Psoas muscle (tissue), 8 donors: Measurements from ENCODE around the gene RGS1. TPM values are rescaled to one million over a fixed set of nuclear protein-coding genes. Genes with fewer than 3 reads are reported as not detected.

Experiments
- ATAC-seq, 4 donors: fragments of 200-7000 bp; cut with Tn5 transposase; one replicate each; pipeline ENCODE4 v1.9.1; 2020; ENCODE audit warnings: moderate library complexity in 3 of 4, mild to moderate bottlenecking in 2 of 4
- DNase-seq, 2 donors: peaks; one replicate each; pipeline ENCODE4 v3.0.0-alpha.2; 2020
- H3K27ac ChIP-seq: fragments of 200-600 bp; one replicate; pipeline ENCODE4 v1.8.0; 2022
- H3K27me3 ChIP-seq, 3 donors: fragments of 200-600 bp in 1 of 3; one replicate each; pipeline versions ENCODE4 v1.6.1 to v1.8.0; 2013 to 2022; ENCODE audit warnings: low read length in 2 of 3, mild to moderate bottlenecking in 2 of 3, moderate library complexity in 1 of 3; ENCODE audit not compliant: insufficient read depth in 3 of 3
- H3K36me3 ChIP-seq, 2 donors: fragments of 200-600 bp in 1 of 2; one replicate each; pipeline versions ENCODE4 v1.6.1 to v1.8.0; 2013 to 2022; ENCODE audit warnings: low read depth in 1 of 2, mild to moderate bottlenecking in 1 of 2, moderate library complexity in 1 of 2; ENCODE audit not compliant: insufficient read depth in 1 of 2
- H3K4me1 ChIP-seq: fragments of 200-600 bp; one replicate; pipeline ENCODE4 v1.8.0; 2022
- H3K4me3 ChIP-seq: fragments of 200-600 bp; one replicate; pipeline ENCODE4 v1.8.0; 2022; ENCODE audit warnings: mild to moderate bottlenecking
- H3K9me3 ChIP-seq: fragments of 200-600 bp; one replicate; pipeline ENCODE4 v1.8.0; 2022
- CTCF ChIP-seq: fragments of 200-600 bp; IDR thresholded peaks from one replicate; pipeline ENCODE4 v1.8.0; 2022; ENCODE audit warnings: antibody characterized with exemption
- WGBS, 3 donors: extraction: QIAGEN DNeasy Blood & Tissue Kit; methylation state at CpG; one replicate each; pipeline versions ENCODE4 v1.1.6 to v1.1.7; 2013; 5-methylcytosine and 5-hydroxymethylcytosine counted together
- intact Hi-C, 2 donors: fragments of 100-400 bp; cut with DNase I; formaldehyde crosslinking; loops; one replicate each; pipeline versions ENCODE4 v1.11.0 to v1.14.2; 2022
- polyA plus RNA-seq, 3 donors: library from polyadenylated mRNA; stranded (reverse); fragments of 200-250 nt; gene quantifications; one replicate each; pipeline ENCODE4 v1.2.3, GENCODE V29; 2013
- total RNA-seq, 4 donors: library from RNA; stranded (reverse); fragmentation: NEBNext Ultra II Directional in 2 of 4; extraction: Animal tissue kit (Norgen Biotek cat#: 25700) in 2 of 4; gene quantifications; one replicate each; pipeline versions ENCODE4 v1.2.1 to v1.2.4, GENCODE V29; 2021 to 2023
- donor health status: healthy with polysubstance abuse.
- donor health status: DM: no; HTN: no; CAD: no; lungs with moderate emphysema.
- donor health status: Bipolar disorder and iron deficiency.
- donor health status: healthy.
- donor health status: DM: yes; HTN: yes; CAD: no.
- donor health status: DM: no; HTN: no; CAD: no.
- donor health status: DM: no; HTN: no; CAD: no.
- donor health status: DM: yes; HTN: yes; CAD: no.

The RGS1 gene
- total and polyA plus RNA-seq, 7 donors, result 0.06 to 1.7 (median 1.3) TPM

GRCh38 chr1:192615055-192615454, 39.5 kb downstream of the RGS1 start:
- Histone ChIP-seq H3K4me3 (no peak overlapping the region), H3K9me3 (no peaks in the 10 kb centered on the region), H3K36me3 (no peaks in the 10 kb centered on the region), H3K27me3 (no peaks in the 10 kb centered on the region), H3K27ac (no peak overlapping the region), H3K4me1 (no peaks in the 10 kb centered on the region)
- TF ChIP-seq CTCF, result no peak
- DNase-seq (no peak), ATAC-seq (no peak)
- WGBS, 3 donors, result 95 to 98% (median 95%) methylated on average over 1 of the region's 1 CpG
- intact Hi-C loops, result no loop called here

- Histone ChIP-seq H3K36me3 (no peaks in the 10 kb centered on the region), H3K9me3 (no peaks in the 10 kb centered on the region), H3K4me1 (no peaks in the 10 kb centered on the region), H3K27me3 (no peaks in the 10 kb centered on the region), H3K27ac (no peak overlapping the region), H3K4me3 (no peak overlapping the region)
- TF ChIP-seq CTCF, result no peak
- DNase-seq (no peak), ATAC-seq (no peak)
- intact Hi-C loops, result loop anchor here in 1 of 2 donors (1.0 kb wide), 1 partner anchor 181 kb away; no protein-coding TSS in a partner anchor
Measured at GRCh38 chr1:192620071-192620635, 44.6 kb downstream of the RGS1 start.

- 35 to 54% (median 49%) methylated on average over 3 of the region's 3 CpGs for WGBS, 3 donors
- no peaks in the 10 kb centered on the region for H3K36me3 ChIP-seq
- H3K27me3 ChIP-seq, result no peaks in the 10 kb centered on the region
- intact Hi-C loops, result no loop called here
- no peak for DNase-seq
- no peak for ATAC-seq
- no peaks in the 10 kb centered on the region for H3K4me1 ChIP-seq
- no peaks in the 10 kb centered on the region for H3K9me3 ChIP-seq
- TF ChIP-seq CTCF, result no peak
- H3K4me3 ChIP-seq, result no peak overlapping the region
- H3K27ac ChIP-seq, result no peak overlapping the region
Measured at GRCh38 chr1:192626366-192627179, 51.0 kb downstream of the RGS1 start.

- Histone ChIP-seq H3K36me3 (no peaks in the 10 kb centered on the region), H3K27me3 (no peaks in the 10 kb centered on the region), H3K4me1 (no peaks in the 10 kb centered on the region), H3K27ac (no peak overlapping the region), H3K9me3 (no peaks in the 10 kb centered on the region), H3K4me3 (no peak overlapping the region)
- ATAC-seq (no peak), DNase-seq (no peak)
- intact Hi-C loops, result no loop called here
- 89 to 94% (median 90%) methylated on average over 5 of the region's 5 CpGs for WGBS, 3 donors
- TF ChIP-seq CTCF, result no peak
Measured at GRCh38 chr1:192627901-192628300, 52.3 kb downstream of the RGS1 start.
